CD14-positive monocyte (primary cell): ENCODE measurements around the gene DSP. TPM values are rescaled to one million over a fixed set of nuclear protein-coding genes. Genes with fewer than 3 reads are reported as not detected.
A peak's percentile ranks its signal among the peaks of the same experiment; 100 is the strongest.

Experiments
- DNase-seq, 3 donors: peaks; one replicate each; pipeline ENCODE4 v3.0.0-alpha.2; 2011 to 2022
- H2AFZ ChIP-seq: 2 replicates; pipeline ENCODE4 v1.6.0; 2012; ENCODE audit warnings: mild to moderate bottlenecking, low read depth, low read length, inconsistent platforms; ENCODE audit not compliant: insufficient read depth, poor library complexity, severe bottlenecking
- H3K27ac ChIP-seq, 2 donors: 1 replicate in 1 of 2; 2 replicates in 1 of 2; pipeline ENCODE4 v1.5.1; 2012 to 2013; ENCODE audit warnings: low read length in 2 of 2, control low read depth in 1 of 2, inconsistent platforms in 1 of 2, low read depth in 1 of 2, mild to moderate bottlenecking in 1 of 2
- H3K27me3 ChIP-seq, 2 donors: one replicate each; pipeline versions ENCODE4 v1.6.0 to v1.6.1; 2011 to 2013; ENCODE audit warnings: low read length in 2 of 2; ENCODE audit not compliant: control insufficient read depth in 2 of 2, insufficient read depth in 2 of 2
- H3K36me3 ChIP-seq, 2 donors: replicated peaks in 1 of 2; 1 replicate in 1 of 2; 2 replicates in 1 of 2; pipeline versions ENCODE4 v1.5.1 to v1.6.1; 2012 to 2013; ENCODE audit warnings: low read length in 2 of 2, control low read depth in 1 of 2, inconsistent platforms in 1 of 2, mild to moderate bottlenecking in 1 of 2; ENCODE audit not compliant: insufficient read depth in 2 of 2, control insufficient read depth in 1 of 2
- H3K4me1 ChIP-seq, 2 donors: 1 replicate in 1 of 2; 2 replicates in 1 of 2; pipeline versions ENCODE4 v1.5.1 to v1.6.1; 2012 to 2013; ENCODE audit warnings: low read length in 2 of 2, control low read depth in 1 of 2, inconsistent platforms in 1 of 2, mild to moderate bottlenecking in 1 of 2, moderate library complexity in 1 of 2; ENCODE audit not compliant: insufficient read depth in 2 of 2, control insufficient read depth in 1 of 2
- H3K4me2 ChIP-seq: replicated peaks from 2 replicates; pipeline ENCODE3; 2012; ENCODE audit warnings: low read length, moderate library complexity, mild to moderate bottlenecking; ENCODE audit not compliant: poor library complexity, severe bottlenecking; ENCODE audit errors: extremely low read depth
- H3K4me3 ChIP-seq, 3 experiments: fragments of 200-600 bp in 1 of 3; sonication (generic) in 1 of 3; replicated peaks in 1 of 3; 1 replicate in 2 of 3; 2 replicates in 1 of 3; pipeline ENCODE4 v1.5.1; 2011 to 2013; ENCODE audit warnings: low read length in 3 of 3, mild to moderate bottlenecking in 3 of 3, control low read depth in 2 of 3, low read depth in 2 of 3, inconsistent platforms in 1 of 3, moderate library complexity in 1 of 3
- H3K79me2 ChIP-seq: 2 replicates; pipeline ENCODE4 v1.6.0; 2012; ENCODE audit warnings: mild to moderate bottlenecking, control low read depth, inconsistent platforms, low read length, moderate library complexity; ENCODE audit not compliant: insufficient read depth
- H3K9ac ChIP-seq: 2 replicates; pipeline ENCODE4 v1.6.0; 2017; ENCODE audit warnings: low read length, mild to moderate bottlenecking; ENCODE audit not compliant: insufficient read depth, poor library complexity, severe bottlenecking
- H3K9me3 ChIP-seq, 2 donors: replicated peaks in 1 of 2; 1 replicate in 1 of 2; 2 replicates in 1 of 2; pipeline versions ENCODE4 v1.5.1 to v1.6.1; 2012 to 2013; ENCODE audit warnings: low read length in 2 of 2, control low read depth in 1 of 2; ENCODE audit not compliant: control insufficient read depth in 1 of 2, insufficient read depth in 1 of 2
- H4K20me1 ChIP-seq: 2 replicates; pipeline ENCODE4 v1.6.0; 2012; ENCODE audit warnings: mild to moderate bottlenecking, low read length, control low read depth, moderate library complexity; ENCODE audit not compliant: insufficient read depth
- H3K27ac Mint-ChIP-seq, 7 donors: one replicate each; pipeline ENCODE4 v1.8.0; 2020; ENCODE audit warnings: mild to moderate bottlenecking in 7 of 7, mixed read lengths in 7 of 7, moderate library complexity in 6 of 7, inconsistent platforms in 2 of 7
- H3K27me3 Mint-ChIP-seq, 3 donors: one replicate each; pipeline ENCODE4 v1.8.0; 2021 to 2022; ENCODE audit warnings: low read depth in 3 of 3, mild to moderate bottlenecking in 3 of 3, mixed read lengths in 3 of 3, moderate library complexity in 3 of 3, inconsistent platforms in 1 of 3
- H3K36me3 Mint-ChIP-seq, 2 donors: one replicate each; pipeline ENCODE4 v1.8.0; 2020; ENCODE audit warnings: mixed read lengths in 2 of 2, inconsistent platforms in 1 of 2, mild to moderate bottlenecking in 1 of 2
- H3K4me1 Mint-ChIP-seq: one replicate; pipeline ENCODE4 v1.8.0; 2020; ENCODE audit warnings: mild to moderate bottlenecking, mixed read lengths
- H3K4me3 Mint-ChIP-seq, 2 donors: one replicate each; pipeline ENCODE4 v1.8.0; 2020; ENCODE audit warnings: mild to moderate bottlenecking in 2 of 2, mixed read lengths in 2 of 2, moderate library complexity in 1 of 2
- H3K9me3 Mint-ChIP-seq, 7 donors: one replicate each; pipeline ENCODE4 v1.8.0; 2020 to 2022; ENCODE audit warnings: mixed read lengths in 7 of 7, mild to moderate bottlenecking in 6 of 7, moderate library complexity in 6 of 7, inconsistent platforms in 2 of 7
- WGBS: methylation state at CpG from one replicate; pipeline ENCODE4 v1.1.5; 2013; ENCODE audit warnings: missing lambda C conversion rate; ENCODE audit not compliant: insufficient coverage; 5-methylcytosine and 5-hydroxymethylcytosine counted together
- intact Hi-C, 2 donors: fragments of 100-400 bp; cut with micrococcal nuclease; formaldehyde crosslinking; loops; one replicate each; pipeline versions ENCODE4 v1.15.0 to v1.15.1; 2023
- polyA plus RNA-seq, 3 donors: library from polyadenylated mRNA; depleted of rRNA in 1 of 3; unstranded in 2 of 3; stranded (reverse) in 1 of 3; fragments of 300-500 nt in 2 of 3; fragments of >200 nt in 1 of 3; fragmentation: Illumina TruSeq in 2 of 3; gene quantifications; 1 replicate in 2 of 3; 2 replicates in 1 of 3; pipeline ENCODE4 v1.2.3, GENCODE V29; 2012 to 2021
- TF ChIP-seq, protein P1 (sequence below): fragments of 200-600 bp; IDR thresholded peaks from one replicate; pipeline ENCODE4 v1.8.0; 2022; ENCODE audit warnings: antibody characterized with exemption, mild to moderate bottlenecking

The DSP gene
- polyA plus RNA-seq, 3 donors: not detected

DNA sequence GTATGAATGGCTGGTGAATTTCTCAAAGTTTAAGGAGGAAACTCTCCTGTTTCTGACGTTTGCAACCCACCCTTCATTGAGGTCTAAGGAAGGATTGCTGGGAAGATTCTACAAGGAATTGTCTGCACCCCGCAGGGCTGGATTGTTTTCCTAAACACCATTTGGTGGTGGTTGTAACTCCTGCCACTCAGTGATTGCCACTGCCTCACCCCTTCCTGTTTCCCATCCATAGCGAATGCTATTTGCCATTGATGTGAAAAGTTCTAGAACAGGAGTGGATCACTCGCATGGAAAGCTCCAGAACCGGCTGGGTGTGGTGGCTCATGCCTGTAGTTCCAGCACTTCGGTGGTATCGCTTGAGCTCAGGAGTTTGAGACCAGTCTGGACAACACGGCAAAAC, 8.7 kb upstream of the DSP start:
- no peaks in the 10 kb centered on the region for H3K36me3 ChIP-seq
- Mint-ChIP-seq H3K27me3 (peaks cover 47 to 61% (median 60%) of the 10 kb centered on the region in 3 donors), H3K36me3 (no peaks in the 10 kb centered on the region)

DNA sequence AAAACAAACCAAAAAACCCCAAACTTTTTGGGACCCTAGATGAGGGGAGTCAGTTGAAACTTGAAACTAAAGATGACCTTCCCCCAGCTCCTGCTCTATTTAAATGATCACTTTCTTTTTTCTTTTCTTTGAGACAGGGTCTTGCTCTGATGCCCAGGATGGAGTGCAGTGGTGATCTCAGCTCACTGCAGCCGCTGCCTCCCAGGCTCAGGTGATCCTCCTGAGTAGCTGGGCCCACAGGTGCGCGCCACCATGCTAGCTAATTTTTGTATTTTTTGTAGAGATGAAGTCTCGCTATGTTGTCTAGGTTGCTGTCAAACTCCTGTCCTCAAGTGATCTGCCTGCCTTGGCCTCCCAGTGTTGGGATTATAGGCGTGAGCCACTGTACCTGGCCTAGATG, 7.3 kb upstream of the DSP start:
- H3K4me3 ChIP-seq: no peak overlapping the region
- peaks cover 0 to 5% (median 0%) of the 10 kb centered on the region in 7 donors for H3K9me3 Mint-ChIP-seq
- no peaks in the 10 kb centered on the region for H3K36me3 Mint-ChIP-seq
- no peak overlapping the region for H3K27ac ChIP-seq
- TF ChIP-seq, protein P1, sequence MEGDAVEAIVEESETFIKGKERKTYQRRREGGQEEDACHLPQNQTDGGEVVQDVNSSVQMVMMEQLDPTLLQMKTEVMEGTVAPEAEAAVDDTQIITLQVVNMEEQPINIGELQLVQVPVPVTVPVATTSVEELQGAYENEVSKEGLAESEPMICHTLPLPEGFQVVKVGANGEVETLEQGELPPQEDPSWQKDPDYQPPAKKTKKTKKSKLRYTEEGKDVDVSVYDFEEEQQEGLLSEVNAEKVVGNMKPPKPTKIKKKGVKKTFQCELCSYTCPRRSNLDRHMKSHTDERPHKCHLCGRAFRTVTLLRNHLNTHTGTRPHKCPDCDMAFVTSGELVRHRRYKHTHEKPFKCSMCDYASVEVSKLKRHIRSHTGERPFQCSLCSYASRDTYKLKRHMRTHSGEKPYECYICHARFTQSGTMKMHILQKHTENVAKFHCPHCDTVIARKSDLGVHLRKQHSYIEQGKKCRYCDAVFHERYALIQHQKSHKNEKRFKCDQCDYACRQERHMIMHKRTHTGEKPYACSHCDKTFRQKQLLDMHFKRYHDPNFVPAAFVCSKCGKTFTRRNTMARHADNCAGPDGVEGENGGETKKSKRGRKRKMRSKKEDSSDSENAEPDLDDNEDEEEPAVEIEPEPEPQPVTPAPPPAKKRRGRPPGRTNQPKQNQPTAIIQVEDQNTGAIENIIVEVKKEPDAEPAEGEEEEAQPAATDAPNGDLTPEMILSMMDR: no peak
- H3K9ac ChIP-seq: no peak overlapping the region
- 100% methylated on average over 1 of the region's 5 CpGs for WGBS
- no peaks in the 10 kb centered on the region for H3K79me2 ChIP-seq
- no peak overlapping the region for H3K27ac Mint-ChIP-seq
- H3K4me1 Mint-ChIP-seq: no peaks in the 10 kb centered on the region
- no peak overlapping the region for H3K4me2 ChIP-seq
- H3K27me3 Mint-ChIP-seq: peaks cover 53 to 64% (median 64%) of the 10 kb centered on the region in 3 donors
- no peak for DNase-seq
- H3K4me3 Mint-ChIP-seq: no peak overlapping the region
- H3K4me1 ChIP-seq: no peaks in the 10 kb centered on the region
- no peaks in the 10 kb centered on the region for H3K36me3 ChIP-seq
- intact Hi-C loops: no loop called here
- no peak overlapping the region for H2AFZ ChIP-seq
- H4K20me1 ChIP-seq: no peaks in the 10 kb centered on the region
- H3K27me3 ChIP-seq: peaks cover 42 to 62% of the 10 kb centered on the region in 2 donors
- H3K9me3 ChIP-seq: peaks cover 0 to 3% of the 10 kb centered on the region in 2 donors

More for the DNA sequence above, 8.7 kb upstream of the DSP start:
- Histone ChIP-seq H3K4me1 (no peaks in the 10 kb centered on the region), H3K9ac (no peak overlapping the region), H3K79me2 (no peaks in the 10 kb centered on the region), H3K27me3 (peaks cover 32 to 59% of the 10 kb centered on the region in 2 donors), H3K4me2 (no peak overlapping the region), H3K9me3 (no peaks in the 10 kb centered on the region), H3K27ac (no peak overlapping the region), H3K4me3 (no peak overlapping the region), H2AFZ (no peak overlapping the region), H4K20me1 (no peaks in the 10 kb centered on the region)
- Mint-ChIP-seq H3K27ac (no peak overlapping the region), H3K4me3 (peak overlapping the region in 1 of 2 donors; percentile 22), H3K9me3 (peaks cover 0 to 3% (median 0%) of the 10 kb centered on the region in 7 donors), H3K4me1 (no peaks in the 10 kb centered on the region)
- TF ChIP-seq, protein P1: no peak
- intact Hi-C loops: no loop called here
- no peak for DNase-seq
- no CpG with 5 or more reads among the region's 8 CpGs for WGBS
